ENCODE data around the gene RASA4B.
"Not testable (repeated sequence)": the region's sequence is repeated elsewhere in the genome, so short reads cannot be mapped to it uniquely, and the experiment has no call there.

RASA4B gene

GRCh38 chr7:102472126-102473041 lies 45.2 kb downstream of the RASA4B start:
- DNase-seq = no peak

GRCh38 chr7:102471791-102472125 lies 45.8 kb downstream of the RASA4B start:
- DNase-seq = no peak

DNA sequence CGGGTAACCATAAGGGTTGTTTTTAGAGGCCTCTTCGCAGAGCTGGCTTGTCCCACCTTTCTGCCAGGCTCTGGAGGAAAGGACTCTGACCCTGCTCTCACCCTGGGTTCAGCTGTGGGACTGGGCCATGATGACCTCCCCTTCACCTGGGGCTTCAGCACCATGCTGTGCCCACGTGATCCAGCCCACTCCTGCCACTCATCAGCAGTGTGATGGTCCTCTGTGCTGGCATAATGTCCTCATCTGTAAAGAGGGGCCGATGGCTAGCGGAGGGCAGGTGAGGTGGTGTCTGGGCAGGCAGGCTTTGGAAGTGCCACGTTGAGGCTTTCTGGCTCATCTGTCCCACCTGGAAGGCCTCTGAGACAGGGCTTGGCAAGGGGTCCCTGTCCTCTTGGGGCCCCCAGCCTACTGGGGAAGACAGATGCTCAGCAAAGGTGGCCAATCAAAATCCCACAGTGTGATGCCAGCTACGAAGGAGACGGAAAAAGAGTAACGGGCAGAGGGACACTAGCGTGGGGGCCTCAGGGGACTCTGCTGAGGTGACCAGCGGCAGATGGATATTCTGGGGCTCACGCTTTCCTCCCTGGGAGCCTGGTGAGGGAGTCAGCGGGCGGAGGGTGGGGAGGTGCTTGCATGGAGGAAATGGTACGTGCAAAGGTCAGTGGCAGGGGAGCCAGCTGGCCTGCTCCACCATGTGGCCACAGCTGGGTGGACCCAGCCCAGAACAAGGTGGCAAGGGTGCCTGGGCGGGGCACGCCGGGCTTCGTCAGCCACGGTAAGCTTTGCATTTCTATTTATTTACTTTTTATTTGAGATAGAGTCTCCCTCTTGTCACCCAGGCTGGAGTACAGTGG lies 47.4 kb downstream of the RASA4B start:
- no peak for DNase-seq

GRCh38 chr7:102469351-102469971 lies 48.1 kb downstream of the RASA4B start:
- DNase-seq = no peak

DNA sequence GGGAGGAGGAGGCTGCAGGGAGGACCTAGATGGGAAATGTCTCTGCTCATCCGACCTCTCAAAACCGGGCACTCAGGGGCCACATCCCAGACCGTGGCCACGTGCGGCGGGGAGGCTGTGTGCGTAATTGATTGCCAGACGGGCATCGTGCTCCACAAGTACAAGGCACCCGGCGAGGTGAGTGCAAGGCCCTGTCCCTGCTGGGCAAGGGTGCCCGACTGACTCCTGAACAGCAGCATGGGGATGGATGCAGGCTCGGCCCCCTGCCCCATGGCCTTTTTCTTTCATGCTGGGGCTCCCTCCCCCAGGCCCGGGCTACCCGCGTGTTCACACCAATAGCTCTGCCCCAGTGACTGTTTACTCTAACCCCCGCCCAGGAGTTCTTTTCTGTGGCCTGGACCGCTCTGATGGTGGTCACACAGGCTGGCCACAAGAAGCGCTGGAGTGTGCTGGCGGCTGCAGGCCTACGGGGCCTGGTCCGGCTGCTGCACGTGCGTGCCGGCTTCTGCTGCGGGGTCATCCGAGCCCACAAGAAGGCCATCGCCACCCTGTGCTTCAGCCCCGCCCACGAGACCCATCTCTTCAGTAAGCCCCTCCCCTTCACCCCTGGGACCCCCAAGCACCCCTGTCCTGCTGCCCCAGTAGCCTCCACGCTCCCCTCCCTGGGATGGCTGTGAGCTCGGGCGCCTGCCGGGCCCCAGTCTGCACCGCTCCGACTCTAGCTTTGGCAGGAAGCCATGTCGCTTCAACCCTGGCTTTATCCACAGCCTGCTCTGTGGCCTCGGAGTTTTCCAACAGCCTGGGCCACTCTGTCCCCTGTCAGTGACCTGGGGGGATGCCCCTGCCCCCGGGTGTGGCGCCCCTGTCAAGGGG lies 48.9 kb downstream of the RASA4B start:
- no peak for DNase-seq

GRCh38 chr7:102467581-102468477 lies 49.7 kb downstream of the RASA4B start:
- DNase-seq = no peak

GRCh38 chr7:102466097-102466496 lies 51.5 kb downstream of the RASA4B start:
- no peak for DNase-seq

DNA sequence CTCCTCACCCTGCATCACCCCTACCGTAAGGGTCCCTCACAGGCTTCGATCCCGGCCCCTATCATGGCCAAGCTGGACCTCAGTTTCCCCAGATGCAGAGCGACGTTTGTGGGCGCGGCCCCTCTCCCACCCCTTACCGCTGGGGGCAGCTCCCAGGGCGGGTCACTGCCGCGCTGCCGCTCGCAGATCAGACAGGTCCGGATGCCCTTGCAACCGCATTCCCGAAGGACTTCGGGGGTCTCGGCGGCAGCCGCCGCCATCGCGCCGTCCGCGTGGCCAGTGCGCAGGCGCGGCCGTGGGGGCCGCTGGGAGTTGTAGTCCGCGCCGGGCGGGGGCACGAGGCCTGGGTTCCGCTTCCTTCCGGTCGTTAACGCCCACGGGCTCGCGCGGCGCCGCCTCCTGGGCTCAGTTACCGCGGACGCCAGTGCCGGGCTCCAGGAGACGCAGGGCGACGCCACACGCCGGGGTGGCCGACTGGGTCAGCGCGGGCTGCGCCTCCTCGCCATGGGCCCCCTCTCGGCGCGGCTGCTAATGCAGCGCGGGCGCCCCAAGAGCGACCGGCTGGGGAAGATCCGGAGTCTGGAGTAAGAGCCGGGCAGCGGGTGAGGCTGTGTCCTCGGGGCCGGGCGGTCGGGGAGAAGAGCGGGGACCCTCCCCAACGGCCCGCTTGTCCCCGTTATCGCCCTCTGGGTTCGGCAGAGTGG lies 52.8 kb downstream of the RASA4B start, which contains the start of the genes ALKBH4 and LRWD1:
TSS of gene ALKBH4 (minus strand) at position 287 of the 704 bp plus-strand sequence. CDS start at position 260, 27 bp downstream.
TSS of gene LRWD1 (plus strand) at position 408 of the 704 bp plus-strand sequence. CDS start at position 505, 97 bp downstream.
- DNase-seq = peak; percentile 78

GRCh38 chr7:102463841-102464576 lies 53.6 kb downstream of the RASA4B start:
- no peak for DNase-seq

DNA sequence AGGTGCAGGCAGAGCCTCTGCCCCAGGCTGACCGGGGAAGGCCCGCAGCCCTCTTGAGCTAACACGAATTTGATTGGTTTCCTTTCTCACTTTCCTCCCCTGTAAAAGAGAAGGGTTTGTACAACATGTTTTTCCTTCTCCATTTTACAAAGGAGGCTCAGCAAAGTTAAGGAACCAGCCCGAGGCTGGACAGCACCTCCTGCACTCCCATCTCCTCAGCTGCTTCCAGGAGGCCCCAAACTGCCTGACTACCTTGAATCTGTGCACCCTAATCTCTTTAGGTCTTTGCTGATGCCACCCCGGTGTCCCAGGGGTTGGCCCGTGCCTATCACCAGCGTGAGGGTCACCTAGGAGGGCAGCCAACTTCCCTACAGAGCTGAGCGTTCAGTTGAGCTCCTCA lies 57.1 kb downstream of the RASA4B start:
- no peak for DNase-seq

DNA sequence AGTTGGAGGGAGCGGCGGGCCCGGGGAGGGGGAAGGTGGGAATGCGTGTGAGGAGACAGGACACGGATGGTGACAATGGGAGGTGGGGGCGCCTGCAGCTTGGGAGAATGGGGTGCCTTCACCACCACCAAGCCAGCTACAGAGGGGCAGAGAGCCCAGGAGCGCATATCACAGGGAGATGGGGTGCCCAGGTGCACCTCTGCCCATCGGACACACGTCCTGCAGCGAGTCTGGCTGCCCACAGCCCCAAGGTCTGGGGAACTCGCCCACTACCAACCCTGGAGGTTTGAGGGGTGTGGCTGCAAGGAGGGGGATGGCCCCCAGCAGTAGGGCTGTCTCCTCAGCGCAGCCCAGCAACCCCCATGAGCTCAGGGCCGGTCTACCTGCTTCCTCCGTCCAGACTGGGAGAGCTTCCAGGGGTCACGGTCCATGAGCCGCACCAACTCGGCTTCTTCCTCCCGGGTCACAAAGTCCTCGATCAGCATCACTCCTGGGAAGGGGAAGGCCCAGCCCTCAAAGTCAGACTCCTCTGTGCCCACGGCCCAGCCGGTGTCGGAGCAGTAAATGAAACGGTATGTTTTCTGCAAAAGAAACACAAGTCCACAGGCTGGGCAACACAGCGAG lies 58.2 kb downstream of the RASA4B start:
- no peak for DNase-seq

DNA sequence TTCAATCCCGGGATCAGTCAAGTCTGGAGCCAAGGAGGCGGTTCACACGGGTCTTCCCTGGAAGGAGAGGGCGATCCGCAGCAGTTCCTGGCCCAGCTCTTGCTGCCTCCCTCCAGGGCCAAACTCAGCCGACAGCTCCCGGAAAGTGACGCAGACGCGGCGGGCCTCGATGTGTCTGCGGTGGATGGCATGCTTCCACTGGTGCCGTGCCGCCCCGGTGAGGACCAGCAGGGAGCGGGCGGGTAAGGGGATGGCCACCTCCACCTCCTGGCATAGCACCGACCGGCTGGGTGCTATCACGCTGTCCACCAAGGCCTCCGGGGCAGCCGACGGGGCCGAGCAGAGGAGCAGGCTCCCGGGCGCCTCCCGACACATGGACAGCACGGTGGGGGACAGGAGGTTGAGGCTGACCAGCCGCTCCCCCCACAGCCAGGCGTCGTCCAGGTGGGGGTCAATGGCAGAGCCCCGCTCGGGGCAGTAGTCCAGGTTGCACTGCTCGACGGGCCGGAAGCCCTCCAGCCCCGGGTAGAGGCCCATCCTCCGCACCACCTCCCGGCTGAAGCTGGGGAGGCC lies 60.1 kb downstream of the RASA4B start:
- DNase-seq = no peak

DNA sequence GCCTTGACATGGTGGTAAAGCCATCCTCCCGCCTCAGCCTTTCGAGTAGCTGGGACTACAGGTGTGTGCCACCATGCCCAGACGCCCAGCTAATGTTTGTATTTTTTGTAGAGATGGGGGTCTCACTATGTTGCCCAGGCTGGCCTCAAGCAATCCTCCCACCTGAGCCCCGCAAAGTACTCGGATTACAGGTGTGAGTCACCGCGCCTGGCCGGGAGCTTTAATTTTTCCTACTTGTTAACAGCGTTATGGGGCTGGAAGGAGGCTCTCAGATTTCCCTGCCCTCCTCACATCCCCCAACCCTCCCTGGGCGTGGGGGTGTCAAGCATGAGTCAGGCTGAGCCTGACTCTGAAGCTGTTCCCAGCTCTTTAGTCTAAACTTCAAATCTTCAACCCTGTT lies 61.2 kb downstream of the RASA4B start:
- no peak for DNase-seq

DNA sequence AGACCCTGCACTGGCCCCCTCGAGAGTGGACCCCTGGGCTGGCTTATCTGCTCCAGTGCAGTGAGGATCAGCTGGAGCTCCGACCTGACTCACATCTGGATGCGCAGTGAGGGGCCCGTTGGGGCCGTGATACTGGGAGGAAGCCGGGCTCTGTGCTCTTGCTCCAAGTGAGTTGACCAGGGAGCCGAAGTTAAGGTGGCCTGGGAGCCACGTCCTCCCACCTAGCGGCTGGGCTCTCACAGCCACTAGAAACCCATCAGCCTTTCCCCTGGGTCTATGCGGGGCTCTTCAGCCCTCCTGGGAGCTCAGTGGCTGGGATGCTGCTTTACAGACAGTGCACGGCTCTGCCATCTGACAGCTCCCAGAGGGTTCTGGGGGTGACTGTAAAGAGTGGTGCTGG lies 62.0 kb downstream of the RASA4B start:
- DNase-seq = no peak

GRCh38 chr7:102454932-102455331 lies 62.6 kb downstream of the RASA4B start:
- not testable (repeated sequence) for DNase-seq

DNA sequence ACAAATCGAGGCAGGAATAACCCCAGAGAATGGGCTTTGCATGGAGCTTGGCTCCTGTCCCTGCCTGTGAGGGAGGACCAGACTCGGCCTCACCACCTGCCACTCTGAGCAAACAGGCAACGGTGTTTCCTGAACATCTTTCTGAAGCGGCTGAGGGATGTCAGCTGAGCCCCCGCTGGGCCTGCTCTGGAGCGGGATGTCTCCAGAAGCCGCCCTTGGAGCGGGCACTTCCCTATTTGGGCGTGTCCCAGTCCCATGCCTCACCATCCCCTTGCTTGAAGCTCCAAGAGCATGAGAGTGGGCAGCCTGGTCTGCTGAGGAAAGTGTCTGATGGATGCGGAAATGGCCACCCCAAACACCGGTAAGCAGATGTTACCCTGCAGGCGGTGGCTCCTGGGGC lies 63.1 kb downstream of the RASA4B start:
- DNase-seq = no peak

GRCh38 chr7:102453319-102453718 lies 64.3 kb downstream of the RASA4B start:
- DNase-seq = no peak

DNA sequence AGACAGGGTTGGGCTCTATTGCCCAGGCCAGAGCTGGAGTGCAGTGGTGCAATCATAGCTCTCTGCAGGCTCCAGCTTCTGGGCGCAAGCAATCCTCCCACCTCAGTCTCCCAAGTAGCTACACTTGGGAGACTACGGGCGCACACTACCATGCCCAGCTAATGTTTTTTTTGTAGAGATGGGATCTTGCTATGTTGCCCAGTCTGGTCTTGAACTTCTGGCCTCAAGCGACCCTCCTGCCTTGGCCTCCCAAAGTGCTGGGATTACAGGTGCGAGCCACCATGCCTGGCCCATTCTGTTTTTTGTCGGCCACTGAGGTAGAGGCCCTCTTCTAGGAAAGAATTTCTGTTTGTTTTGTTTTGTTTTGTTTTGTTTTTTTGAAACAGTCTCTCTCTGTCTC lies 65.1 kb downstream of the RASA4B start:
- DNase-seq = no peak

Measured in amniotic stem cell (primary cell).